ENCODE results near the gene SPATA33. TPM values are rescaled to one million over a fixed set of nuclear protein-coding genes. Genes with fewer than 3 reads are reported as not detected.

The SPATA33 gene
- total RNA-seq, 4 donors from 2014 or later, result 1.7 to 5.3 (median 3.2) TPM

DNA sequence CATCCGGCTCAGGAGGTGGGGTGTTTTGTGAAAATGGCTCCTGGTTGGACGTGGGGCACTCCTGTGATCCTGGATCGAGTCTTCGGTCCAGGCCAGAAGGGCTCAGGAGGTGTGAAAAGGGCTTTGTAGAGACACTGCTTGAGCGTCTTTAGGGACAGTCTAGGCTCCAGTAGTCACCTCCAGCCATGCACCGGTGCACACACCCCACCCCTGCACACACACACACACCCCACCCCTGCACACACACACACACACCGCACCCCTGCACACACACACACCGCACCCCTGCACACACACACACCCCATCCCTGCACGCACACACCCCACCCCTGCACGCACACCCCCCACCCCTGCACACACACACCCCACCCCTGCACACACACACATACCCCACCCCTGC is 19.2 kb upstream of the SPATA33 start:
- TF ChIP-seq POLR2A (IDR thresholded peaks at IDR 0.05) (no peak), EP300 (IDR thresholded peaks at IDR 0.05) (no peak), POLR2AphosphoS5 (IDR thresholded peaks at IDR 0.05) (no peak)
- TF ChIP-seq, protein P1, sequence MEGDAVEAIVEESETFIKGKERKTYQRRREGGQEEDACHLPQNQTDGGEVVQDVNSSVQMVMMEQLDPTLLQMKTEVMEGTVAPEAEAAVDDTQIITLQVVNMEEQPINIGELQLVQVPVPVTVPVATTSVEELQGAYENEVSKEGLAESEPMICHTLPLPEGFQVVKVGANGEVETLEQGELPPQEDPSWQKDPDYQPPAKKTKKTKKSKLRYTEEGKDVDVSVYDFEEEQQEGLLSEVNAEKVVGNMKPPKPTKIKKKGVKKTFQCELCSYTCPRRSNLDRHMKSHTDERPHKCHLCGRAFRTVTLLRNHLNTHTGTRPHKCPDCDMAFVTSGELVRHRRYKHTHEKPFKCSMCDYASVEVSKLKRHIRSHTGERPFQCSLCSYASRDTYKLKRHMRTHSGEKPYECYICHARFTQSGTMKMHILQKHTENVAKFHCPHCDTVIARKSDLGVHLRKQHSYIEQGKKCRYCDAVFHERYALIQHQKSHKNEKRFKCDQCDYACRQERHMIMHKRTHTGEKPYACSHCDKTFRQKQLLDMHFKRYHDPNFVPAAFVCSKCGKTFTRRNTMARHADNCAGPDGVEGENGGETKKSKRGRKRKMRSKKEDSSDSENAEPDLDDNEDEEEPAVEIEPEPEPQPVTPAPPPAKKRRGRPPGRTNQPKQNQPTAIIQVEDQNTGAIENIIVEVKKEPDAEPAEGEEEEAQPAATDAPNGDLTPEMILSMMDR (IDR thresholded peaks at IDR 0.05), result no peak
- Histone ChIP-seq H3K36me3 (no peaks in the 10 kb centered on the region), H3K27ac (no peak overlapping the region), H3K9me3 (no peaks in the 10 kb centered on the region), H3K27me3 (peaks cover 8% of the 10 kb centered on the region), H3K4me1 (peaks cover 0 to 21% (median 0%) of the 10 kb centered on the region in 3 donors), H3K4me3 (no peak overlapping the region)
- ATAC-seq, result no peak
- 55% methylated on average over 5 of the region's 10 CpGs; no CpG with 5 or more reads in 1 of the 2 donors for WGBS, 2 donors (ENCODE audit: low coverage in 1 of 2)

DNA sequence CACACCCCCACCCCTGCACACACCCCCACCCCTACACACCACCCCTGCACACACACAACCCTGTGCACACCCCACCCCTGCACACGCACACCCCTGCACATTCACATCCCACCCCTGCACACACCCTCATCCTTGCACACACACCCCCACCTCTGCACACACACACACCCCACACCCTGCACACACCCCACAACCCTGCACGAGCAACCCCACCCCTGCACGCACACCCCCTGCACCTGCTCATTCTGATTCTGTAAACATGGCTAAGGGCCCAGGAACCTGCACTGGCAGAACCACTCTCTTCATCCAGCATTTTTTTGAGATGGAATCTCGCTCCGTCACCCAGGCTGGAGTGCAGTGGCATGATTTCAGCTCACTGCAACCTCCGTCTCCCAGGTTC is 18.3 kb upstream of the SPATA33 start:
- no peak overlapping the region for H3K4me3 ChIP-seq
- 43 to 72% methylated on average over 3 to 5 of the region's 6 CpGs for WGBS, 2 donors (ENCODE audit: low coverage in 1 of 2)
- ATAC-seq, result no peak
- H3K36me3 ChIP-seq, result peaks cover 0 to 8% of the 10 kb centered on the region in 2 donors
- no peak overlapping the region for H3K27ac ChIP-seq
- H3K27me3 ChIP-seq, result no peaks in the 10 kb centered on the region
- TF ChIP-seq POLR2AphosphoS5 (IDR thresholded peaks at IDR 0.05) (no peak), EP300 (IDR thresholded peaks at IDR 0.05) (no peak), POLR2A (IDR thresholded peaks at IDR 0.05) (no peak)
- TF ChIP-seq, protein P1 (IDR thresholded peaks at IDR 0.05), result no peak
- peaks cover 0 to 21% (median 0%) of the 10 kb centered on the region in 3 donors for H3K4me1 ChIP-seq
- no peaks in the 10 kb centered on the region for H3K9me3 ChIP-seq

DNA sequence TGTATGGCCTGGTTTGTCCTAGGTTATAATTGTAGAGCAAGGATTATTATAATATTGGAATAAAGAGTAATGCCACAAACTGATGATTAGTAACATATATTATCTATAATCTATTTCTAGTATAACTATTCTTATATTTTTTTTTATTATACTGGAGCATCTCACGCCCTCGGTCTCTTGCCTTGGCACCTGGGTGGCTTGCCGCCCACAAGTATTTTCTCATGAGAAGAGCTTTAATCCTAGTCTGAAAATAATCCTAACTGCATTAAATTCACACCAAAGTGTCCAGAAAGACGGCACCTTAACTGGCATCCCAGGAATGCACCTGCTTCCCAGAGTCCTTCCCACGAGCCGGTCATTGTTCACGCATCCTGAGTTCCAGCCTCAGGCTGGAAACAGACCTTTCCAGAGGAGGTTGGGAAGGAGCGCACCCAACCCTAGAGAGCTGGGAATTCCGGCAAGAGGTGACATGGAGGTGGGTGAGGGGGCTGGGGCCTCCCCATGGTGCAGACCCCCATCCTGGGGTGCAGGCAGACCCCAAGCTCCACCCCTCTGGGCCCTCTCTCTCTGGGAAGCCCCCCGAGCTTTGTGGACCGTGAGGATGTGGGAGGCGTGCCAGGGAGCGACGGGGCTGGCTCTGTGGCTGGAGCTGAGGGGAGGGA is 16.0 kb upstream of the SPATA33 start:
- peak; percentile 14 for ATAC-seq
- 28 to 31% methylated on average over 4 of the region's 14 CpGs for WGBS, 2 donors (ENCODE audit: low coverage in 1 of 2)
- peaks cover 0 to 21% (median 0%) of the 10 kb centered on the region in 3 donors for H3K4me1 ChIP-seq
- H3K27me3 ChIP-seq, result no peaks in the 10 kb centered on the region
- TF ChIP-seq POLR2A (IDR thresholded peaks at IDR 0.05) (no peak), EP300 (IDR thresholded peaks at IDR 0.05) (no peak), POLR2AphosphoS5 (IDR thresholded peaks at IDR 0.05) (no peak)
- TF ChIP-seq, protein P1 (IDR thresholded peaks at IDR 0.05), result no peak
- H3K9me3 ChIP-seq, result no peaks in the 10 kb centered on the region
- peak overlapping the region in 1 of 2 donors; percentile 50 for H3K4me3 ChIP-seq
- peak overlapping the region in 2 of 4 donors; percentile 66 to 72 for H3K27ac ChIP-seq
- H3K36me3 ChIP-seq, result peaks cover 0 to 30% of the 10 kb centered on the region in 2 donors

DNA sequence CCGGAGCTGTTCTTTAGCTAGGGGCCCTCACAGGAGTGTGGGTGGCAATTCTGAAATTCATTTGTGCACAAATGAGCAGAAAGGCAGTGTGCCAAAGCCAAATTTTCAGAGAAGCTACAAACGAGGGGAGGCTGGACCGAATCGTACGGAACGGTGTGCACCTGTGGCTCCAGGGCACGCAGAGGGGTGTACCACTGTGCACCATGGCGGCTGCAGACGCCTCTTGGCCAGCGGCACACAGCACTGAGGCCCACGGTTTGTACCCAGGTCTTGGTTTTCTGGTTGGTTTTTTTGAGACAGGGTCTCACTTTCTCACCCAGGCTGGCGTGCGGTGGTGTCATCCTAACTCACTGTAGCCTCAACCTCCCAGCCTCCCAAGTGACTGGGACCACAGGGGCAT is 15.1 kb upstream of the SPATA33 start:
- no peaks in the 10 kb centered on the region for H3K27me3 ChIP-seq
- no peaks in the 10 kb centered on the region for H3K9me3 ChIP-seq
- WGBS, 2 donors (ENCODE audit: low coverage in 1 of 2), result 40 to 81% methylated on average over 1 to 4 of the region's 13 CpGs
- TF ChIP-seq, protein P1 (IDR thresholded peaks at IDR 0.05), result no peak
- TF ChIP-seq EP300 (IDR thresholded peaks at IDR 0.05) (no peak), POLR2AphosphoS5 (IDR thresholded peaks at IDR 0.05) (no peak), POLR2A (IDR thresholded peaks at IDR 0.05) (no peak)
- no peak overlapping the region for H3K27ac ChIP-seq
- peaks cover 0 to 21% (median 0%) of the 10 kb centered on the region in 3 donors for H3K4me1 ChIP-seq
- ATAC-seq, result no peak
- H3K36me3 ChIP-seq, result peaks cover 0 to 39% of the 10 kb centered on the region in 2 donors
- no peak overlapping the region for H3K4me3 ChIP-seq

DNA sequence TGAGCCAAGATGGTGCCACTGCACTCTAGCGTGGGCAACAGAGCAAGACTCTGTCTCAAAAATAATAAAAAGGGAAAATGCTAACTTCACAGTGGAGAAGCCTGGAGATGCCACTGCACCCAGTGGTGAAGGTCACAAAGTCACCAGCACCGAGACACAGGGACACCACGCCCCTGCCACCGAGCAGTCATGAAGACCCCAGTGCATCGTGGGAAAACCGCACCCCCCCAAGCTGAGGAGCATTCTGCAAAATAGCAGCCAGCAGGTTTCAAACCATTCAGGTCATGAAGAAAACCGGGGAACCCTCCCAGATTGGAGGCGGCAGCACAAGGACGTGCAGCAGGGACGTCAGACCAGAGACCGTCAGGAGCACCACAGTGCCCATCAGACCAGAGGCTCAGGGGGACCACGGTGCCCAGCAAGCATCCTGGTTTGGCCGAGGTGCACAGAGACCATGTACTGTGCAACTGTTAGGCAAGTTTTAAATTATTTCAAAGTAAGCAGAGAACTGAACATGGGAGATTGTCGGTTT is 13.8 kb upstream of the SPATA33 start:
- H3K4me1 ChIP-seq, result peaks cover 0 to 21% (median 0%) of the 10 kb centered on the region in 3 donors
- TF ChIP-seq POLR2A (IDR thresholded peaks at IDR 0.05) (no peak), POLR2AphosphoS5 (IDR thresholded peaks at IDR 0.05) (no peak), EP300 (IDR thresholded peaks at IDR 0.05) (no peak)
- TF ChIP-seq, protein P1 (IDR thresholded peaks at IDR 0.05), result no peak
- no peaks in the 10 kb centered on the region for H3K9me3 ChIP-seq
- H3K4me3 ChIP-seq, result no peak overlapping the region
- peaks cover 0 to 45% of the 10 kb centered on the region in 2 donors for H3K36me3 ChIP-seq
- no peak for ATAC-seq
- H3K27ac ChIP-seq, result no peak overlapping the region
- 67 to 81% methylated on average over 1 to 7 of the region's 14 CpGs for WGBS, 2 donors (ENCODE audit: low coverage in 1 of 2)
- no peaks in the 10 kb centered on the region for H3K27me3 ChIP-seq

Data from gastroesophageal sphincter (tissue), 4 donors.